ENCODE results near the gene CAPZB.

DNA sequence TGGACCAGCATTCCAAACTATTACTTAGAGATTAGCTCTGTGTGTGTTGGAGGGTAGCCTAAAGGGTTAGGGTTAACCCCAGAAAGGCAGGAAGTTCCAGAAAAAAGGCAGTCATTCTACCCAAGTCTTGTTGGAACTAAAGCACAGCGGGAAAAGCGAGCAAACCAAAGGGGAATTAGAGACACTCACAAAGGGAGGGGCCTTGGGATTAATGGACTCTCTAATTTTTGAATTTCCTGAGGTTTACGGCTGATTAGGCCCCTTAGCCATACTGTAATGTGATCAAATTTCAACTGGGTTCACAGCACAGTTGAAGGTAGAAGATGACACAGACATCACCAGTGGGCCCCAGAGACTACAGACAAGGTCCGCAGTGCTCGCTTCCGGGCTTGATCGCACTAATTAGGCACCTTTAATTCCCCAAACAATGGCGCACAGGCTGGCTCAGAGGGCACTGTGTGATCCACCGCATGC lies 28.3 kb downstream of the CAPZB start:
- TF ChIP-seq EZH2 (IDR thresholded peaks at IDR 0.05) (no peak), POLR2AphosphoS5 (IDR thresholded peaks at IDR 0.05; ENCODE audit: borderline replicate concordance, low read depth, low read length) (no peak)

Data from SK-N-MC (cell line).